Measurements from ENCODE around the gene PDZK1. TPM values are rescaled to one million over a fixed set of nuclear protein-coding genes. Genes with fewer than 3 reads are reported as not detected.

Gene PDZK1
- total RNA-seq, 2 donors from 2014 or later: not detected

DNA sequence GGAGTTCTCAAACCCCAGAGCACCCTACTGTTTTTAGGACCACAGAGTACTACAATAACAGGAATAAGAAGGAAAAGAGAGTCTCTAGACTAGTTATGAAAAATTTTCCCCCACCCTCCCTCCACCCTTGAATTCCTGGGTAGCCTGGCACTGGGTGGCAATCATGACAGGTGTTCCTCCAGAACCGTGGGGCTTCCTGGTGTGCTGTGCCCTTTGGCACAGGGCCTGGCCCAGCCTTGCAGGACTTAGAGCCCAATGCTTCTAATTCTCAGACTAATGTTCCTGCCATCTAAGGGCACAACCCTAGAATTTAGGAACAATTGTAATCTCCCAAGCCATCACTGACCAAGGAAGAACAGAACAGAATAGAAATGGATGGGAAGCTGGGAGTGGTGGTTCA, 10.7 kb upstream of the PDZK1 start:
- Mint-ChIP-seq H3K36me3 (no peaks in the 10 kb centered on the region), H3K27ac (no peak overlapping the region), H3K9me3 (no peaks in the 10 kb centered on the region)
- no peak for DNase-seq (ENCODE audit: low spot score in 2 of 2)
- no peak for ATAC-seq

DNA sequence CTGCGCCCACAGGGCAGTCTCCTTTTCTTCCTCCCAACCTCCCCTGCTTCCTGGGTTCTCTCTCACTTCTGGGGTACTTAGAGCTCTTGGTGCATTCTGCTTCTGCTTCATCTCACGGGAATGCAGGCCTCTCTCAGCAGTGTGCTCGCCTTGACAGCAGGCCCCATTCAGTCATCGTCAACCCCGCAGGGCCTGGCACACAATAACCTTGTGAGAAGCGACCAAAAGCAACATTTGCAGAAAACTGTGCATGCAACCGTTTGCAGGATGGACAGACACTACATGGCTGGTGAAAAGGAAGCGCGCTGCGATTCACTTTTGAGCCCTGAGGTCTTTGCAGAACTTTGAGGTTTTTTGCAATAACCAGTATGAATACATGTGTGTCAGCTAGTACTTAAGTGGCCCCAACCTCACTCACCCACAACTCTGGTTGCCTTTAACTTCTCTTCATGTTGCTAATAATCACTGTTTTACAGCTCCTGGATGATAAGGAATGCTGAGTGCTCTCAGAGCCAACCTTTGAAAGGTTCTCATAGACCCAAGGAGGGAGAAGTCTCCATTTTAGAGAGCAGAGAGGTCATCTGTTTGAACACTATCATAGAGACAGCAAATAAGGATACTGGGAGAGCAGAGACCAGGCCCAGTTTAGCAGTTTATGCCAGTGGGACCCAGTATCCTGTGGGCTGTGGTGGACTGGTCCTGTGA, 9.6 kb upstream of the PDZK1 start:
- ATAC-seq (no peak), DNase-seq (ENCODE audit: low spot score in 2 of 2) (no peak)
- Mint-ChIP-seq H3K36me3 (no peaks in the 10 kb centered on the region), H3K9me3 (no peaks in the 10 kb centered on the region), H3K27ac (no peak overlapping the region)

DNA sequence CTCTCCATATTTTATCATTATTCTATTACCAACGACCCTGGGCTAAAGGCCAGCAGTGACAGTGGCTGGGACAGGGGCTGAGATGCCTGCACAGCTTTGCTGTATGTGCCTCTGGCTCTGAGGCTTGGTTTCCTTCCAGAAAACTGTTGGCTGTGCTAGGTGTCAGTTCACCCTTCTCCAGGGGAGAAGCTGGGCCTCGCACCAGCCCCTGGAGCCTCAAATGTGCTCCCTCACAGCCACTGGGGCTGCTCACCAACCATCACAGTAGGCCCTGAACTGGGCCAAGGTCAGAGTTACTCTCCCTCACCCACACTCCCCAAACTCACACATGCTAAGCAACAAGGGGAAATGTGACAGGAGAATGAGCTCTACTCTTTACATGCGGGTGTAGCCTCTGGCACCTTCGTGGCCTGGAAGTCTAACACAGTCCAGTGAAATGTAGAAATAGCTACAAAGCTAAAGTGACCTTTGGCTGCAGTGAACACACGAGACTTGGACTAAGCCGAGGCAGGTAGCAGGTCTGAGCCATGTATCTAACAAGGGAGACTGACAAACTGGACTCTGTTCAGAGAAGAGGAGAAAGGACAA, 7.5 kb upstream of the PDZK1 start:
- DNase-seq (ENCODE audit: low spot score in 2 of 2): no peak
- no peak for ATAC-seq
- no peaks in the 10 kb centered on the region for H3K9me3 Mint-ChIP-seq
- no peaks in the 10 kb centered on the region for H3K36me3 Mint-ChIP-seq
- no peak overlapping the region for H3K27ac Mint-ChIP-seq

DNA sequence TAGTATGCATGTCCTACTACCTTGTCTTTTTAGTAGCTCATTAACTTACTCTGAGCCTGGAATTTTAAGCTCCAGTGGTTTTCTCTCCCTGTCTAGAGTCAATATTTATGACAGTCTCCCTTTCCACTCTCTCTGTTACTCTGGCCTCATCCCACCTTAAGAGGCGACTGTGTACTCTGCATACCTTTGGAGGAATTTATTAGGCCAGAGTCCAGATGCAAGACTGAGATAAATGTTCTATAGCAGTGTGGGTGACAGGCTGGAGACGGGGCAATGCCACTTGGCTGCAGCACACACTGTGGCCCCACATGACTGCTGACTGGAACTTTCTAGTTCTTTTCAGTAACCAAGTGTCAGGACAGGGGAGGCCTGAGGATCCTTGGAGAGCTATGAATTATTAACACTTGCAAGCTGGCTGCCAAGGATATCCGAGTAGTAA, 4.1 kb upstream of the PDZK1 start:
- Mint-ChIP-seq H3K9me3 (no peaks in the 10 kb centered on the region), H3K36me3 (no peaks in the 10 kb centered on the region), H3K27ac (no peak overlapping the region)
- ATAC-seq: no peak
- DNase-seq (ENCODE audit: low spot score in 2 of 2): no peak

DNA sequence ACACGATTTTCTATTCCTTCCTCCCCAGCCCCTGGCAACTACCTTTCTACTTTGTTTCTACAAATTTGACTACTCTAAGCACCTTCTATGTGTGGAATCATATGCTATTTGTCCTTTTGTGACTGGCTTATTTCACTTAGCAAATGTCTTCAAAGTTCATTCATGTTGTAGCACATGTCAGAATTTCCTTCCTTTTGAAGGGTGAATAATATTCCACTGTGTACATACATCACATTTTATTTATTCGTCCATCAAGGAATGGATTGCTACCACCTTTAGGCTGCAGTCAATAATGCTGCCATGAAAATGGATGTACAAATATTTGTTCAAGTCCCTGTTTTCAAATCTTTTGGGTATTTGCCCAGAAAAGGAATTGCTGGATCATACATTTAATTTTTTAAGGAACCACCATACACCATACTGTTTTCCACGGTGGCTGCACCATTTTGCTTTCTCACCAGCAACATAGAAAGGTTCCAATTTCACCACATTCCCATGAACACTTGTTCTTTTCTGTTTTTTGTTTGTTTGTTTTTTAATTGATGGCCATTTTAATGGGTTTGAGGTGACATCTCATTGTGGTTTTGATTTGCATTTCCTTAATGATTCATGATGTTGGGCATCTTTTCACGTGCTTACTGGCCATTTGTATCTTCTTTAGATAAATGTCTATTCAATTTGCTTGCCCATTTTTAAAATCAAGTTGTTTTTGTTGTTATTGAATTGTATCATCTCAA, 3.3 kb upstream of the PDZK1 start:
- no peaks in the 10 kb centered on the region for H3K9me3 Mint-ChIP-seq
- H3K27ac Mint-ChIP-seq: no peak overlapping the region
- no peaks in the 10 kb centered on the region for H3K36me3 Mint-ChIP-seq
- no peak for DNase-seq (ENCODE audit: low spot score in 2 of 2)
- ATAC-seq: no peak

DNA sequence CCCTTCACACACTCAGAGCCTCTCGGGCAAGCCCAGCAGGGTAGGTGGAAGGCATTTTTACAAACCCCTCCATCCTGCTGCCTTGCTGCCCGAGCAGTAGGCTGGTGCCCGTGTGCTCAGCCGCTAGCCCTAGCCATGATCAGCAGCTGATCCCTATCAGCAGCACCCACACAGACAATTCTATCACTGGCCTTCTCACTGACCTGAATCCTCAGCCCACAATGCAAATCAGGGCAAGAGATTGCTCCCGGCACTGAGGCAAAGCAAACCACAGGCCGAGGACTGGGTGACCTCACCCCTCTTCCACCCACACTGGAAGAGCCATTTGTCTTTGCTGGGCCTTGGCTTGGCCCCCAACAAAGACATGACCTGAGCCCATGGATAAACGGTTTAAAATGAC, 895 bp upstream of the PDZK1 start:
- Mint-ChIP-seq H3K36me3 (no peaks in the 10 kb centered on the region), H3K9me3 (no peaks in the 10 kb centered on the region), H3K27ac (no peak overlapping the region)
- DNase-seq (ENCODE audit: low spot score in 2 of 2) (no peak), ATAC-seq (no peak)

DNA sequence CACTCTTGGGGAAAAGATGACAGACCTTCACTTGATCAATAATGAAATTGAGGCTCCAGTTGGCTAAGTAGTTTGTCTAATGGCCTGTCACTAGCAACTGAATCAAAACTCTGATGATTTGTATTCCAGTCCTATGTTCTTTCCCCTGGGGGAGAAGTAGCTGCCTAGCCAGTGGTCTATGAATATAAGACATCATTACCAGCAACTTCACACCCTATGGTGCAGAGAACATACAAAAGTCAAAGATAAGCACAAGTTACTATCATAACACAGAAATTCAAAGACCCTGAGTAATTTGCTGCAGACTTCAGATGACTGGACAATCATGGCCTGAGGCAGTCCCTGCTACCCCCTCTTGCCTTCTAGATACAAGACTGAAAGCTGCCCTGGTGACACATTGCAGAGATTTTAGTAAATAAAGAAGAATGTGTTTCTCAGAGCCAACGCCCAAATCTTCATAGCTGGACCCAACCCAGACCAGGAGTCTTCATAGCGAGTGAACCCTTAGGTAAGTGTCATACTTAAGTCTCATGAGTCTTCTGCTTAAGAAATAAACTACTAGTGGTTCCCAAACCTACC, 993 bp downstream of the PDZK1 start:
- no peak for DNase-seq (ENCODE audit: low spot score in 2 of 2)
- Mint-ChIP-seq H3K27ac (no peak overlapping the region), H3K9me3 (no peaks in the 10 kb centered on the region), H3K36me3 (no peaks in the 10 kb centered on the region)
- no peak for ATAC-seq

DNA sequence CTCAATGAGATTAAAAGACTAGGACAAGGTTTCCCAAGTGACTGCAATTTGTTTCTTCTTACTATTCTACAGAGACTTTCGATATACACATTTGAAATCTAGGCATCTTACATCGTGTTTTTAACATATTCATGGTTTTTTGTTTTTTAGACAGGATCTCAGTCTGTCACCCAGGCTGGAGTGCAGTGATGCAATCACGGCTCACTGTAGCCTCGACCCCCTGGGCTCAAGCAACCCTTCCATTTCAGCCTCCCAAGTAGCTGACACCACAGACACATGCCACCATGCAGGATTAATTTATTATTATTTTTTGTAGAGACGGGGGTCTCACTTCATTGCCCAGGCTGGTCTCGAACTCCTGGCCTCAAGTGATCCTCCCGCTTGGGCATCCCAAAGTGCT, 1.5 kb downstream of the PDZK1 start:
- DNase-seq (ENCODE audit: low spot score in 2 of 2) (no peak), ATAC-seq (no peak)
- H3K9me3 Mint-ChIP-seq: no peaks in the 10 kb centered on the region

DNA sequence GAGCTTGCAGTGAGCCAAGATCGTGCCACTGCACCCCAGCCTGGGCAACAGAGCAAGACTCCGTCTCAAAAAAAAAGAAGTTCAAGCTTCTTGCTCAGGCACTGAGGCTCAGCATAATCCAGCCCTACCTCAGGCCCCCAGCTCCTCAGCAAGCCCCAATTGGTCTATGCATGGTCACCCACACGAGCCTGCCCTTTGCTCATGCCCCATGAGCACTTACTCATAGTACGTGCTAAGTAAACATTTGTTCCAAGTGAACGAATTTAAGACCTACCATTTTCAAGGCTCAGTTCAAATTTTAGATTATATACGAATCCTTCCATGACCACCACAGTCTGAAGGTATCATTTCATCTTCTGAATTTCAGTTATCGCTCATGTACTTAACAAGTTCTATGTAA, 4.3 kb downstream of the PDZK1 start:
- ATAC-seq: no peak
- Mint-ChIP-seq H3K9me3 (no peaks in the 10 kb centered on the region), H3K36me3 (no peaks in the 10 kb centered on the region), H3K27ac (no peak overlapping the region)
- no peak for DNase-seq (ENCODE audit: low spot score in 2 of 2)

More for the DNA sequence above, 1.5 kb downstream of the PDZK1 start:
- Mint-ChIP-seq H3K27ac (no peak overlapping the region), H3K36me3 (no peaks in the 10 kb centered on the region)

DNA sequence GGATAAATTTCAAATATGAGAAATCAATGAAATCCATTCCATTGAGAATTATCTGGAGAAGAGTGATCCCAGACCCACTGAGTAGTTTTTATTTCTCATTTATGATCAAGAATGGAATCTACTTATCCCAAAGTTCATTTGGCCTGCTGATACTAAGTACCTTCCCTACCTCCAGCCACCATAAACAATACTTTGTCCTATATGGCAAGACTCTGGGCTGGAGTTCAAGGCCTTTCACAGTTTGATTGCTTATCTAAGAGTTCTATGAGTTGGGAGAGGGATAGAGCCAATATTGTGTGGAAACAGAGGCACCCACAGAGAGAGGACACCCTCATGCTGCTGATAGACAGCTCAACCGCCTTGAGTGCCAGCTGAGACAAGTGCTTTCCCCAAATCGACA, 5.1 kb downstream of the PDZK1 start:
- DNase-seq (ENCODE audit: low spot score in 2 of 2): no peak
- no peak for ATAC-seq
- H3K27ac Mint-ChIP-seq: no peak overlapping the region
- H3K9me3 Mint-ChIP-seq: no peaks in the 10 kb centered on the region
- no peaks in the 10 kb centered on the region for H3K36me3 Mint-ChIP-seq

DNA sequence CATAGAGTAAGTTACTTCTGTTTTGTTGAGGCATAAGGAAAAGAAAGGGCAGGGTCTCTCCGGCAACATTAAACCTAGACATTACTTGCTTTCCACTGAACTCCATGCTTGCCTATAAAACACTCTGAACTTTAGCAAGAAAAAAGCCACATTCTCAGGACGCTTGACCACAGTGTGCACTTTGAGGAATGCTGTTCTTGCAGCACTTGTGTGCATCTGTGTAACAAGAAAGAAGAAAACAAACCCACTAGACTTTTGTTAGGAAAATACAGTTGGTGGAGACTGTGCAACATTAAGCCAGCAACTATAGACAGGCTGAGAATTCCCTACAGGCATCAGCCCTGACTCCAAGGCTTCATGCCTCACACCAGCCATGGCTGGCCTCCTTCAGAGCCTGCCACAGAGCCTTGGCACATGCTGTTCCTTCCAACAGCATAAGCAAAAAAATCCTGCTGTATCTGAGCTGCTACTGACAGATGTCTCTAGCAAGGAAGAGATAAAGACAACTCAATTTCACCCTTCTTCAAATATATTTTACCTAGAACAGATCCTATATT, 5.8 kb downstream of the PDZK1 start:
- ATAC-seq: no peak
- no peak overlapping the region for H3K27ac Mint-ChIP-seq
- DNase-seq (ENCODE audit: low spot score in 2 of 2): no peak
- no peaks in the 10 kb centered on the region for H3K36me3 Mint-ChIP-seq
- no peaks in the 10 kb centered on the region for H3K9me3 Mint-ChIP-seq

DNA sequence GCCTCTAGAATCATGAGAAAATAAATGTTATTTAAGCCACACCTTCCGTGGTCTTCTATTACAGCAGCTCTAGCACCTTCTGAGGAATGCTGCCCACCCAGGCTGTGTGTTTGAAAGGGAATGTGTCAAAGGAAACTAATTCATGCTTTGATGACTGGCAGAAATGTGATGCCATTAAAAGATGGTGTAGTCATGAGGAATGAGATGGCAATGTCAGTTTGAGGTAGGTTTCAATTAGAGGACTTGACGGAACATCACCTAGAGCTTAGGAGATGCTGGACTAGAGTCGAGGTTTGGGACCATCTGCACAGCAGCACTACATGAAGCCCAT, 10.6 kb downstream of the PDZK1 start:
- no peak for DNase-seq (ENCODE audit: low spot score in 2 of 2)
- no peak overlapping the region for H3K27ac Mint-ChIP-seq
- H3K36me3 Mint-ChIP-seq: no peaks in the 10 kb centered on the region
- H3K9me3 Mint-ChIP-seq: no peaks in the 10 kb centered on the region
- ATAC-seq: no peak

DNA sequence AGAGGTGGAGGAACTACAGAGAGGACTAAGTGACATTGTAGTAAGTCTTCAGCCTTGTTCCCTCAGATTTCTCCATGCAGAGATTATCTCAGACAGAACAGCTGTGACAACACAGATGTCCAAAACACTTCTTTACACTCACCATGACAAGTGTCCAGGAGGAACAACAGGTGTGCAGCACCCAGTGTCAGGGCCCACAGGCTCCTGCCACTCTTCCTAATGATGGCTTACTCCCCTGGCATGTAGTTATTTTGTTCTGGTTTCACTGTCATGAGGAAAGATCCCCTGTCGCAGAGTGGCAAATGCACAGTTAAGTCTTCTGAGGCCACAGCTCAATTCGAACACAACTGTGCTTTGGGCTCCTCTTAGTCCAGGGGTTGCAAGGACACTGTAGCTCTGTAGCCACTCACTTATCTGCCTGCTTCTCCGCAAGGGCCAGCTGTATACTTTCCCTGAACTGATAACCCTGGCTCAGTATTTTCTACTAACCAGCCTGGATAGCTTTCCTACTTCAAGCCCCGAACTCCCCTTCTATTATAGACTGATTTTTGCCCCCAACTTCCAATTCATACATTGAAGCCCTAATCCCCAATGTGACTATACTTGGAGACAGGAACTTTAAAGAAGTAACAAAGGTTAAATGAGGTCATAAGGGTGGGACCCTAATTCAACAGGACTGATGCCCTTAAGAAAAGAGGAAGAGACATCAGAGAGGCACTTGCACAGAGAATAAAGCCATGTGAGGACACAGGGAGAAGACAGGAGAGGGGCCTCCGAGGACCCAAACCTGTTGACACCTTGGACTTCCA, 11.1 kb downstream of the PDZK1 start:
- Mint-ChIP-seq H3K9me3 (no peaks in the 10 kb centered on the region), H3K27ac (no peak overlapping the region), H3K36me3 (no peaks in the 10 kb centered on the region)
- ATAC-seq: no peak
- no peak for DNase-seq (ENCODE audit: low spot score in 2 of 2)

DNA sequence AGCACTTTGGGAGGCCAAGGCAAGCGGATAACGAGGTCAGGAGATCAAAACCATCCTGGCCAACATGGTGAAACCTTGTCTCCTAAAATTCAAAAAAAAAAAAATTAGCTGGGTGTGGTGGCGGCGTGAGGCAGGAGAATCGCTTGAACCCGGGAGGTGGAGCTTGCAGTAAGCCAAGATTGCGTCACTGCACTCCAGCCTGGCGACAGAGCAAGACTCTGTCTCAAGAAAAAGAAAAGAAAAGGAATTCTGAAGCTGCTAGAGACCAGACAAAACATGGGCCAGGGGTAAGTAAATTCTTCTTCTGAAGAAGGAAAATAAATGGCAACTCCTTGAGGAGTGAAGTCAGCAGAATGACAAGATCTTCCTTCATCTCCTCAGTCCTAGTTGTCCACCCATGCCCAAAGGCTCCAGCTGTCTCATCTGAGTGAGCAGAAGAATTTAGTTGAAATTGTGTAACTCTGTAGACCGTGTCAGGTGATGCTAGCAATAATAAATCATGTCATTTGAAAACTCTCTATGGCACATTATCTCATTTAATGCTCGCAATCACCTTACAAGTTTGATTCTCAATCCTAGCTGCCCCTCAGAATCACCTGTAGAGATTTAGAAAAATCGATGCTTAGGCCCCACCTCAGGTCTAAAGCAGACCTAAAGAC, 14.3 kb downstream of the PDZK1 start:
- Mint-ChIP-seq H3K9me3 (no peaks in the 10 kb centered on the region), H3K27ac (no peak overlapping the region), H3K36me3 (no peaks in the 10 kb centered on the region)
- ATAC-seq (no peak), DNase-seq (ENCODE audit: low spot score in 2 of 2) (no peak)

DNA sequence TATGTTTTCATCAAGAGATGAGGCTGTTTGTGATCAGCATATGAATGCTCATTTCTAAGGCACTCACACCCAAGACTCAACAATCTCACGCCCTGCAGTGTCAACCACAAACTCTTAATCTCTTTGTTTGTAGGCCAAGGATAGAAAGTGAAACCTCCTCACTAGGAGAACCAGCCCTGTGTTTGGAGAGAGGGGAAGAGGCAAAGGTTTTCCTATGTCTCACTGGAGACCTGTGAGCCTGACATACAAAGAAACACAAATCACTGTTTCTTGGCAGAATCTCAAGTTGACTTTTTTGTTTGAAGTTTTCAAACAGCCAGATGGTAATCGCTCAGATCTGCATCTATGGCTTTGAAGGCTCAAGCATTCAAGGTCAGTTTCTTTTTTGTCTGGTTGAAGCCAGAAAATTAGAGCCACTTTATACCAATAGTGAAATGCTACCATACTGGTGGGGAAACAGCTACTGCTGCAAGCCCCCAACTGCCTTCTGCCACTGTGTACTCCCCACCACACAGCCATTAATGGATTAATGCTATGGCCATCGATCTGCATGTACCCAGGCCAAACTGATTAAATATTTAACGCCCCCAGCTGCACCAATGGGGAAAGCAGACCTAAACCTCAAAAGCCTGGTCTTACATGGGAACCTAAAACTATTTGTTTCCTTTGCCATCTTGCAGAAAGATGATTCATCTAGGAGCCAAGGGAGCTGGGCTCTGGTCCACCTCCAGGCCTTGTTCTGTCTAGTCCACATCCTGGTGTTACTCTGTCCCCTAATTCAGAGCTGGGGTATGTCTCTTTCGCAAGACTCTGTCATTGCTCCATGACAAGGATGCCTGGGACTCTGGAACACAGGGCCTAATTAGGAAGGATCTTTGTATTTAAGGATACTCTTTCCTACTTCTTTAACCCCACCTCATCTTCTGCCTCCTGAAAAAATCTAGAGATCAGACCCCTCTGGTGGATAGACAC, 16.3 kb downstream of the PDZK1 start:
- ATAC-seq: peak; percentile 94 to 98
- Mint-ChIP-seq H3K27ac (peak overlapping the region in 1 of 2 donors; percentile 44), H3K9me3 (no peaks in the 10 kb centered on the region), H3K36me3 (no peaks in the 10 kb centered on the region)
- peak in 1 of 2 donors; percentile 31 for DNase-seq (ENCODE audit: low spot score in 2 of 2)
